Vagina (tissue), 2 donors: ENCODE results near the gene AP4B1.

ENCODE experiments used
- POLR2A ChIP-seq, 2 donors: fragments of 450-650 bp; IDR thresholded peaks; one replicate each; pipeline ENCODE4 v1.6.1; 2017; ENCODE audit warnings: antibody characterized with exemption in 2 of 2, mild to moderate bottlenecking in 2 of 2, moderate library complexity in 2 of 2
- POLR2AphosphoS5 ChIP-seq, 2 donors: sonication (generic); formaldehyde crosslinking; IDR thresholded peaks; one replicate each; pipeline ENCODE4 v1.9.0; 2017; ENCODE audit warnings: antibody characterized with exemption in 2 of 2, mild to moderate bottlenecking in 2 of 2, low read depth in 1 of 2; ENCODE audit not compliant: insufficient read depth in 1 of 2
- TF ChIP-seq, protein P1 (sequence below), 3 experiments: fragments of 450-650 bp in 2 of 3; fragments of 200-600 bp in 1 of 3; sonication (generic) in 1 of 3; IDR thresholded peaks; one replicate each; pipeline ENCODE4 v1.5.1; 2017 to 2019; ENCODE audit warnings: antibody characterized with exemption in 3 of 3, mild to moderate bottlenecking in 2 of 3, moderate library complexity in 2 of 3

DNA sequence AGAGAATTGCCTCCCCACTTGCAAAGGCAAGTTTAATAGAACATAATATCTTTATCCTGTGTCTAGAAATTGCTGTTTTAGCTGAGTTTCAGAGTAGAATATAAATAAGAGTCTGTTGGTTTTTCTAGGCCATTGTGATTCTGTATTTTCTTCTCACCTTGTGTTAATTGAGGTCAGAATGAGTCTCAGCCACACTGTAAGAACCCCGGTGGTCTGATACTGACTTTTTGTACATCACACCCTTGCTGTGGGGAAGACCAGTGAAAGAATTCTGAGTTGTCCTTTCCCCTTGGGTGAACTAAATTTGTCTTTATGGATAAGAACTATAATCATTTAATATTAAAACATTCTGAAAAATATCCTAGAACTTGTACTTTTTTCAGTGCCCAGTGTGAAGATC is 31.4 kb upstream of the AP4B1 start:
- TF ChIP-seq, protein P1, sequence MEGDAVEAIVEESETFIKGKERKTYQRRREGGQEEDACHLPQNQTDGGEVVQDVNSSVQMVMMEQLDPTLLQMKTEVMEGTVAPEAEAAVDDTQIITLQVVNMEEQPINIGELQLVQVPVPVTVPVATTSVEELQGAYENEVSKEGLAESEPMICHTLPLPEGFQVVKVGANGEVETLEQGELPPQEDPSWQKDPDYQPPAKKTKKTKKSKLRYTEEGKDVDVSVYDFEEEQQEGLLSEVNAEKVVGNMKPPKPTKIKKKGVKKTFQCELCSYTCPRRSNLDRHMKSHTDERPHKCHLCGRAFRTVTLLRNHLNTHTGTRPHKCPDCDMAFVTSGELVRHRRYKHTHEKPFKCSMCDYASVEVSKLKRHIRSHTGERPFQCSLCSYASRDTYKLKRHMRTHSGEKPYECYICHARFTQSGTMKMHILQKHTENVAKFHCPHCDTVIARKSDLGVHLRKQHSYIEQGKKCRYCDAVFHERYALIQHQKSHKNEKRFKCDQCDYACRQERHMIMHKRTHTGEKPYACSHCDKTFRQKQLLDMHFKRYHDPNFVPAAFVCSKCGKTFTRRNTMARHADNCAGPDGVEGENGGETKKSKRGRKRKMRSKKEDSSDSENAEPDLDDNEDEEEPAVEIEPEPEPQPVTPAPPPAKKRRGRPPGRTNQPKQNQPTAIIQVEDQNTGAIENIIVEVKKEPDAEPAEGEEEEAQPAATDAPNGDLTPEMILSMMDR (IDR thresholded peaks at IDR 0.05) = no peak
- TF ChIP-seq POLR2A (IDR thresholded peaks at IDR 0.05) (no peak), POLR2AphosphoS5 (IDR thresholded peaks at IDR 0.05; ENCODE audit: insufficient read depth in 1 of 2, low read depth in 1 of 2) (no peak)
